Glutamatergic neuron (in vitro differentiated cells): ENCODE data around the gene SYP. TPM values are rescaled to one million over a fixed set of nuclear protein-coding genes. Genes with fewer than 3 reads are reported as not detected.

Experiments
- DNase-seq: peaks from one replicate; pipeline ENCODE4 v3.0.0; 2022
- H3K27ac Mint-ChIP-seq: one replicate; pipeline ENCODE4 v1.8.0; 2020; ENCODE audit warnings: mild to moderate bottlenecking, mixed read lengths, inconsistent platforms; ENCODE audit not compliant: unreplicated experiment
- H3K27me3 Mint-ChIP-seq: one replicate; pipeline ENCODE4 v1.8.0; 2020; ENCODE audit warnings: mild to moderate bottlenecking, moderate library complexity, mixed read lengths, inconsistent platforms; ENCODE audit not compliant: unreplicated experiment
- H3K36me3 Mint-ChIP-seq: one replicate; pipeline ENCODE4 v1.8.0; 2020; ENCODE audit warnings: mild to moderate bottlenecking, mixed read lengths, inconsistent platforms; ENCODE audit not compliant: unreplicated experiment
- H3K4me1 Mint-ChIP-seq: one replicate; pipeline ENCODE4 v1.8.0; 2020; ENCODE audit warnings: mild to moderate bottlenecking, low read depth, mixed read lengths, inconsistent platforms; ENCODE audit not compliant: unreplicated experiment
- H3K4me3 Mint-ChIP-seq: one replicate; pipeline ENCODE4 v1.8.0; 2020; ENCODE audit warnings: mild to moderate bottlenecking, mixed read lengths, inconsistent platforms; ENCODE audit not compliant: unreplicated experiment
- H3K9me3 Mint-ChIP-seq: one replicate; pipeline ENCODE4 v1.8.0; 2020; ENCODE audit warnings: mild to moderate bottlenecking, moderate library complexity, mixed read lengths, inconsistent platforms; ENCODE audit not compliant: unreplicated experiment
- total RNA-seq: library from RNA; stranded (reverse); fragmentation: NEBNext Ultra II Directional; extraction: Animal tissue kit (Norgen Biotek cat#: 25700); gene quantifications from one replicate; pipeline ENCODE4 v1.2.1, GENCODE V29; 2021; ENCODE audit not compliant: unreplicated experiment
- TF ChIP-seq, protein P1 (sequence below): fragments of 200-600 bp; sonication (generic); IDR thresholded peaks from one replicate; pipeline ENCODE4 v1.5.0; 2021; ENCODE audit not compliant: partially characterized antibody, unreplicated experiment

Gene SYP
- total RNA-seq, 1 donor from 2014 or later = 291 TPM

DNA sequence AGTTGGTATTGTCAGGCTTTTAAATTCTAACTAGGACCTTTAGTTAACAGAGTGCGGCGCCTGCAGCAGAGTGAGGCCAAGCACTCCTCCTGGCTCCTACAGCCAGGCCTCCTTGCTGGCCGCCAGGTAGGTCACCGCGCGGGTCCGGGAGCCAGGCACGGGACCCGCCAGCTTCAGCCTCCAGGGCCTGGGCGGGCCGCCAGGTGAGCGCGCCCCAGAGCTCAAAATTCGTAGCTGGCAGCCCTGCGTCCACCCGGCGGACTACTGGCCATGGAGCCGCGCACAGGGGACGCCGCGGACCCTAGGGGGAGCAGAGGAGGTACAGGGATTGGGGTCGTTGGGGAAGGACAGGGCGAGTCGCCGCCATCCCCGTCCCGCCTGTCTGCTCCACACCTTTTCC is 37.4 kb downstream of the SYP start, which contains the start of gene MAGIX:
TSS of gene MAGIX (plus strand) at position 139 of the 400 bp plus-strand sequence. CDS start at position 271, 132 bp downstream.
- Mint-ChIP-seq H3K27me3 (peaks cover 9% of the 10 kb centered on the region), H3K27ac (no peak within 1 kb of the TSS), H3K36me3 (no peaks in the 10 kb centered on the region), H3K4me1 (peaks cover 5% of the 10 kb centered on the region), H3K9me3 (no peaks in the 10 kb centered on the region), H3K4me3 (peak within 1 kb of the TSS; percentile 64)
- TF ChIP-seq, protein P1, sequence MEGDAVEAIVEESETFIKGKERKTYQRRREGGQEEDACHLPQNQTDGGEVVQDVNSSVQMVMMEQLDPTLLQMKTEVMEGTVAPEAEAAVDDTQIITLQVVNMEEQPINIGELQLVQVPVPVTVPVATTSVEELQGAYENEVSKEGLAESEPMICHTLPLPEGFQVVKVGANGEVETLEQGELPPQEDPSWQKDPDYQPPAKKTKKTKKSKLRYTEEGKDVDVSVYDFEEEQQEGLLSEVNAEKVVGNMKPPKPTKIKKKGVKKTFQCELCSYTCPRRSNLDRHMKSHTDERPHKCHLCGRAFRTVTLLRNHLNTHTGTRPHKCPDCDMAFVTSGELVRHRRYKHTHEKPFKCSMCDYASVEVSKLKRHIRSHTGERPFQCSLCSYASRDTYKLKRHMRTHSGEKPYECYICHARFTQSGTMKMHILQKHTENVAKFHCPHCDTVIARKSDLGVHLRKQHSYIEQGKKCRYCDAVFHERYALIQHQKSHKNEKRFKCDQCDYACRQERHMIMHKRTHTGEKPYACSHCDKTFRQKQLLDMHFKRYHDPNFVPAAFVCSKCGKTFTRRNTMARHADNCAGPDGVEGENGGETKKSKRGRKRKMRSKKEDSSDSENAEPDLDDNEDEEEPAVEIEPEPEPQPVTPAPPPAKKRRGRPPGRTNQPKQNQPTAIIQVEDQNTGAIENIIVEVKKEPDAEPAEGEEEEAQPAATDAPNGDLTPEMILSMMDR = no peak
- no peak for DNase-seq

DNA sequence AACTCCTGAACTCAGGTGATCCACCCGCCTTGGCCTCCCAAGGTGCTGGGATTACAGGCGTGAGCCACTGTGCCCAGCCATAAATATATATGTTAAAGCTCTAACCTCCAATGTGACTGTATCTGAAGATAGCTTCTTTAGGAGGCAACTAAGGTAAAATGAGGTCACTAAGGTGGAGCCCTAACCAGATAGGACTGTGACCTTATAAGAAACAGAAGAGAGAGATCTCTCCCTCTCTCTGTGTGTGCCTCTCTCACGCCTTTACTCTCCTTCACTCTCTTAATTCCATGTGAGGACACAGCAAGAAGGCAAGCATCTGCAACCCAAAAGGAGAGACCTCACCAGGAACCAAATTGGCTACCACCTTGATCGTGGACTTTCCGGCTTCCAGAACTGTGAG is 38.4 kb downstream of the SYP start:
- Mint-ChIP-seq H3K9me3 (no peaks in the 10 kb centered on the region), H3K27me3 (peaks cover 9% of the 10 kb centered on the region), H3K4me3 (no peak overlapping the region)

DNA sequence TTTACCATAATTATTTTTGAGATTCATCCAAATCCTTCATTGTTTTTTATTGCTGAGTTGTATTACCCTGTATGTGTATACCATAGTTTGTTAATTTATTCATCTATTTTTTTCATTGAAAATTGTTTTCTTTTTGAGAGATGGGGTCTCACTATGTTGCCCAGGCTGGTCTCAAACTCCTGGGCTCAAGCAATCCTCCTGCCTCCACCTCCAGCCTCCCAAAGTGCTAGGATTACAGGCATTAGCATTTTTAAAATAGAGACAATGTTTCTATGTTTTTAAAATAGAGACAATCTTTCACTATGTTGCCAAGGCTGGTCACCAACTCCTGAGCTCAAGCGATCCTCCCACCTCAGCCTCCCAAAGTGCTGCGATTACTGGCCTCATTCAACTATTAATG is 39.1 kb downstream of the SYP start:
- no peak overlapping the region for H3K4me3 Mint-ChIP-seq

More for the DNA sequence above, 38.4 kb downstream of the SYP start:
- H3K4me1 Mint-ChIP-seq = peaks cover 4% of the 10 kb centered on the region
- TF ChIP-seq, protein P1 = no peak
- H3K36me3 Mint-ChIP-seq = no peaks in the 10 kb centered on the region
- H3K27ac Mint-ChIP-seq = no peak overlapping the region
- DNase-seq = no peak

DNA sequence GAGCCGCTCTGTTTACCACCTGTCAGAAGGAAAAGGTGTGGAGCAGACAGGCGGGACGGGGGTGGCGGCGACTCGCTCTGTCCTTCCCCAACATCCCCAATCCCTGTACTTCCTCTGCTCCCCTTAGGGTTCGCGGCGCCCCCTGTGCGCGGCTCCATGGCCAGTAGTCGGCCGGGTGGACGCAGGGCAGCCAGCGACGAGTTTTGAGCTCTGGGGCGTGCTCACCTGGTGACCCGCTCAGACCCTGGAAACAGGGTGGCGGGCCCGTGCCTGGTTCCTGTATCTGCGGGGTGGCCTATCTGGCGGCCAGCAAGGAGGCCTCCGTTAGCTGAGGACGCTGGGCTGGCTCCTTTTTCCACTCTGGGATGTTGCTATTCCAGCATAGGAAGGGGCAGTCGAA is 42.8 kb downstream of the SYP start:
- no peaks in the 10 kb centered on the region for H3K36me3 Mint-ChIP-seq
- no peak overlapping the region for H3K4me3 Mint-ChIP-seq
- DNase-seq = no peak
- H3K27ac Mint-ChIP-seq = no peak overlapping the region
- TF ChIP-seq, protein P1 = no peak
- peaks cover 2% of the 10 kb centered on the region for H3K9me3 Mint-ChIP-seq
- peaks cover 6% of the 10 kb centered on the region for H3K27me3 Mint-ChIP-seq
- peaks cover 3% of the 10 kb centered on the region for H3K4me1 Mint-ChIP-seq

More for the DNA sequence above, 39.1 kb downstream of the SYP start:
- no peak for DNase-seq
- H3K9me3 Mint-ChIP-seq = no peaks in the 10 kb centered on the region
- no peak overlapping the region for H3K27ac Mint-ChIP-seq
- TF ChIP-seq, protein P1 = no peak
- peaks cover 4% of the 10 kb centered on the region for H3K4me1 Mint-ChIP-seq
- peaks cover 8% of the 10 kb centered on the region for H3K27me3 Mint-ChIP-seq
- no peaks in the 10 kb centered on the region for H3K36me3 Mint-ChIP-seq

DNA sequence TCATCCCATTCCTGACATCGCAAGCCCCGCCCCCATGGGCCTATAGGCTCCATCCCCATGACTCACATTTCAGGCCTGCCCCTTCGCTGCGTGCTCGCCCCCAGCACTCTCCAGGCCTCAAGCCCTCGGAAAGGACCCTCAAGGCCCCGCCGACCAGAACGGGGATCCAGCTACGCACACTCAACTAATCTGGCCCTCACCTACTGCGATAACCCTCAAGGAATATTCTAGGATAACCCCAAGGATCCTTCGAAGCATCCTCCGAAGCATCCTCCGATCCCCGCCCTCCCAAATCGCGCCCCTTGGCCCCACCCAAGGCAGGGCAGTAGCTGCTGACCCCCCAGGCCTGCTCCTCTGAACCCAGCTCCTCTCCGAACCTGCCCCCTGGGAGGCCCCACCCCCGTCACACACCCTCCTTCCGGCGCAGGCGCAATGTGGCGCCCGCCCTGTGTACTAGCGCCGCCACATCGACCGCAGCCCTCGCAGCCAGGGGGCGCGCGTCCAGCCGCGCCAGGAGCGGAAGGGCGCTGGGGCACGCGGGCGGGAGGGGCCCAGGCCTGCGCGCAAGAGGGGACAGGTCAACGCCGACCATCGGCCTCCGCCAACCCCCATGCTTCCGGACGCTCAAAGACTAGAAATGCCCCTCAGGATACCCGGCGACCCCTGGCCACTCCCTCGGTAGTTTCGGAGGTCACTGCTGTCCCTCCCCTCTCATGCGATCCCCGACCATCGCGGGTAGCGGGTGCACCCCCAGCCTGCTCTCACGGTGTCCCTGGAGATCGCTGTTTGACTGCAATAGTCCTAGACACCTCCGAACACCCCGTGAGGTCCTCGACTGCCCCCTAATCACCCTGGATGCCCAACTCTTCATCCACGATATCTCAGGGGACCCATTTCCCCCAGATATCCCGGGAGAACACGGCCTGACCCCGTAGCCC is 43.8 kb downstream of the SYP start:
- Mint-ChIP-seq H3K27me3 (peaks cover 6% of the 10 kb centered on the region), H3K9me3 (peaks cover 2% of the 10 kb centered on the region), H3K27ac (peak overlapping the region; percentile 96), H3K4me1 (peaks cover 3% of the 10 kb centered on the region), H3K4me3 (peak overlapping the region; percentile 90), H3K36me3 (no peaks in the 10 kb centered on the region)
- peak; percentile 84 for DNase-seq
- TF ChIP-seq, protein P1 = peak; percentile 67
